GM12878 (cell line): ENCODE results near the gene ZNF417. TPM values are rescaled to one million over a fixed set of nuclear protein-coding genes. Genes with fewer than 3 reads are reported as not detected.
A peak's percentile ranks its signal among the peaks of the same experiment; 100 is the strongest.

Experiments used
- BHLHE40 ChIP-seq, 2 experiments: fragments of 450-650 bp in 1 of 2; IDR thresholded peaks; 2 replicates each; pipeline ENCODE4 v1.6.1; 2011 to 2017; ENCODE audit warnings: low read depth in 2 of 2, borderline replicate concordance in 1 of 2, improper control_type of control experiment in 1 of 2, low read length in 1 of 2, mild to moderate bottlenecking in 1 of 2
- CTCF ChIP-seq, 3 experiments: IDR thresholded peaks in 2 of 3; conservative IDR thresholded peaks in 1 of 3; 2 replicates each; pipeline ENCODE4 v1.5.1; 2011; ENCODE audit warnings: low read depth in 3 of 3, low read length in 3 of 3, mild to moderate bottlenecking in 3 of 3, control low read depth in 2 of 3, moderate library complexity in 2 of 3, inconsistent platforms in 1 of 3, mixed read lengths in 1 of 3; ENCODE audit not compliant: control insufficient read depth in 2 of 3, insufficient read depth in 1 of 3; ENCODE audit errors: extremely low read depth in 1 of 3
- E4F1 ChIP-seq: fragments of 450-650 bp; IDR thresholded peaks from 2 replicates; pipeline ENCODE4 v1.6.1; 2018; ENCODE audit warnings: borderline replicate concordance, mild to moderate bottlenecking; ENCODE audit not compliant: partially characterized antibody
- EGR1 ChIP-seq, 2 experiments: IDR thresholded peaks; 1 replicate in 1 of 2; 2 replicates in 1 of 2; pipeline ENCODE4 v1.6.1; 2011 to 2012; ENCODE audit warnings: low read depth in 2 of 2, low read length in 2 of 2, borderline replicate concordance in 1 of 2, mild to moderate bottlenecking in 1 of 2, moderate library complexity in 1 of 2
- ELK1 ChIP-seq: IDR thresholded peaks from 2 replicates; pipeline ENCODE4 v1.6.1; 2012; ENCODE audit warnings: low read depth, low read length, improper control_type of control experiment
- IKZF1 ChIP-seq: fragments of 450-650 bp; conservative IDR thresholded peaks from 2 replicates; pipeline ENCODE4 v1.6.1; 2017; ENCODE audit warnings: antibody characterized with exemption, mild to moderate bottlenecking
- POLR2AphosphoS5 ChIP-seq: IDR thresholded peaks from 2 replicates; pipeline ENCODE4 v1.6.1; 2011; ENCODE audit warnings: mild to moderate bottlenecking, low read length, inconsistent platforms
- RAD51 ChIP-seq: fragments of 450-650 bp; IDR thresholded peaks from 2 replicates; pipeline ENCODE4 v1.6.1; 2016; ENCODE audit warnings: moderate library complexity, mild to moderate bottlenecking, inconsistent platforms
- YY1 ChIP-seq: IDR thresholded peaks from 2 replicates; pipeline ENCODE4 v1.6.1; 2011; ENCODE audit warnings: low read depth, mild to moderate bottlenecking, low read length
- ZBTB40 ChIP-seq: fragments of 450-650 bp; IDR thresholded peaks from 2 replicates; pipeline ENCODE4 v1.6.1; 2016; ENCODE audit warnings: mild to moderate bottlenecking, moderate library complexity, borderline replicate concordance
- polyA plus RNA-seq, 11 experiments: library from polyadenylated mRNA; depleted of rRNA in 4 of 11; unstranded in 6 of 11; stranded (reverse) in 5 of 11; fragments of >200 nt; fragmentation: Nextera tagmentation in 4 of 11; fragmentation: Illumina TruSeq in 1 of 11; extraction: Ambion mirVana in 4 of 11; extraction: Trizol in 1 of 11; gene quantifications; 1 replicate in 1 of 11; 2 replicates in 10 of 11; pipeline versions ENCODE4 v1.2.1 to v1.2.3, GENCODE V29; 2011 to 2016; ENCODE audit warnings: inconsistent platforms in 2 of 11, missing spikeins in 2 of 11, low read depth in 1 of 11
- total RNA-seq, 4 experiments: library from RNA; depleted of rRNA in 3 of 4; stranded (reverse); fragments of >200 nt in 3 of 4; fragmentation: Illumina TruSeq in 1 of 4; extraction: Trizol in 1 of 4; gene quantifications; 2 replicates each; pipeline versions ENCODE4 v1.2.1 to v1.2.3, GENCODE V29; 2013 to 2021

The ZNF417 gene
- total and polyA plus RNA-seq, 10 of the 15 experiments (the other 5 are each of a cell fraction or from before 2014, with no cell fraction given): 1.3 to 13.6 (median 6.5) TPM

- TF ChIP-seq CTCF (IDR thresholded peaks at IDR 0.05 in 2 of 3, conservative IDR thresholded peaks at IDR 0.05 in 1 of 3; ENCODE audit: control insufficient read depth in 2 of 3, extremely low read depth in 1 of 3, insufficient read depth in 1 of 3, low read depth in 3 of 3, low read length in 3 of 3) (peak; percentile 28 to 30 (median 30); a peak in 4 of 6 replicates), RAD51 (peak; percentile 84), EGR1 (IDR thresholded peaks at IDR 0.05; ENCODE audit: borderline replicate concordance in 1 of 2, low read depth in 2 of 2, low read length in 2 of 2) (peak; percentile 39 to 85; a peak in 2 of 3 replicates), IKZF1 (peak; percentile 91), BHLHE40 (IDR thresholded peaks at IDR 0.05; ENCODE audit: borderline replicate concordance in 1 of 2, low read depth in 2 of 2, low read length in 1 of 2) (peak; percentile 43 to 77), ELK1 (peak; percentile 28; the same call in 1 of the 2 replicates), YY1 (peak; percentile 90), E4F1 (peak; percentile 73), ZBTB40 (peak; percentile 89), POLR2AphosphoS5 (peak; percentile 66; the same call in 1 of the 2 replicates)
- TF ChIP-seq, all 136 proteins: peak for 45; not testable (repeated sequence) for 91
Observed at GRCh38 chr19:57916168-57916995, at the start of gene ZNF417 (continued).
